ENCODE measurements around the gene RMI1. TPM values are rescaled to one million over a fixed set of nuclear protein-coding genes. Genes with fewer than 3 reads are reported as not detected.

Gene RMI1
- polyA plus RNA-seq (2013): 9.1 and 9.3 TPM in 2 replicates

DNA sequence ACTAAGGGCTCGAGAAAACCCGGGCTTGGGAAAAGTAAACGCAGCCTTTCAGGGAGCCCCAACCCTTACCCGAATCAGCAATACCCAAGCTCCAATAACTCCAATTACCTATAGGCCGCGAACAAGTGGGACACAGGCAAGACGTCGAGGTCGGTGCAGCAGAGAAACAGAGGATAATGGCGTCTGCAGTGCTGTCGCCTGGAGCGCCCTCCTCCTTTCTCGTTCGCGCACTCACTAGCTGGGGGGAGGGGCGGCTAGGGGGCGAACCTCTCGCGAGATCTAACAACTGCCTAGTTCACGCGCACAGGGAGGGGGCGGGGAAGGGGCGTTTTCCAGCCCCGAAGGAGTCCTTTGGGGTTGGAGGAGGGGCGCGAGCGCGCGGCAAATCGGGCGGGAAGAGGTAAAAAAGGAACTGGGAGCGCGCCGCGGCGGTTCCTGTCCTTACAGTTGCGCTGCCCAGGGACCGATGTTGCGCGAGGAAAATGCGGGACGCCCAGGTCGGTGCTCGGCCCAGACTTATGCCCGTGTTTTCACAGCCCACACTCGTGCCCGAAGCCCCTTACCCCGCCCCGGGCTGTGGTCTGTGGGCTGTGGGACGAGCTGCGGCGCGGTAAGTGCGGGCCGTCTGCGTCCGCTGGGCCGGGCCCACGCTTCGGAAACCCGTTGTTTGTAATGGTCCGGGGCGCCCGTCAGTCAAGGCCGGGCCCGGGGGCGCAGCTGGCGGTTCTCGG is at the start of gene RMI1:
Gene RMI1 (plus strand): TSS at position 411 of the 731 bp plus-strand sequence. CDS start 20,182 bp downstream, outside the sequence.
- Histone ChIP-seq H3K23ac (ENCODE audit: low read length) (no peak within 1 kb of the TSS), H2BK5ac (ENCODE audit: low read depth, low read length, poor library complexity) (peak within 1 kb of the TSS; percentile 88), H2BK12ac (ENCODE audit: low read length) (peak within 1 kb of the TSS; percentile 4), H4K12ac (ENCODE audit: low read depth, low read length) (peak within 1 kb of the TSS; percentile 88), H3K79me2 (ENCODE audit: control insufficient read depth, insufficient read depth, low read length, poor library complexity) (peaks cover 21% of the 10 kb centered on the region), H3K4me3 (ENCODE audit: low read depth, low read length) (peak within 1 kb of the TSS; percentile 97), H3K4me2 (ENCODE audit: low read length) (peak within 1 kb of the TSS; percentile 65), H2BK120ac (ENCODE audit: insufficient read depth, low read length, poor library complexity) (peak within 1 kb of the TSS; percentile 62), H3K9me3 (ENCODE audit: insufficient read depth, low read depth, low read length) (no peaks in the 10 kb centered on the region), H3K27me3 (ENCODE audit: insufficient read depth, low read length) (no peaks in the 10 kb centered on the region), H3K9ac (ENCODE audit: low read length) (peak within 1 kb of the TSS; percentile 100), H2AFZ (ENCODE audit: insufficient read depth, low read length, poor library complexity) (peak within 1 kb of the TSS; percentile 87), H3K4me1 (ENCODE audit: control insufficient read depth in 1 of 2, insufficient read depth in 2 of 2, low read length in 2 of 2) (no peaks in the 10 kb centered on the region), H3K14ac (ENCODE audit: low read length) (peak within 1 kb of the TSS; percentile 86), H4K91ac (ENCODE audit: low read depth, low read length) (peak within 1 kb of the TSS; percentile 95), H3K27ac (ENCODE audit: low read depth, low read length) (peak within 1 kb of the TSS; percentile 94), H3K79me1 (ENCODE audit: low read length) (peaks cover 14% of the 10 kb centered on the region), H3K18ac (ENCODE audit: low read length) (peak within 1 kb of the TSS; percentile 80), H4K8ac (ENCODE audit: low read depth, low read length) (peak within 1 kb of the TSS; percentile 84), H3K36me3 (ENCODE audit: control insufficient read depth in 1 of 2, insufficient read depth in 2 of 2, low read length in 2 of 2) (peaks cover under 1% of the 10 kb centered on the region in 2 experiments), H2AK5ac (ENCODE audit: low read length) (peak within 1 kb of the TSS; percentile 48), H3K4ac (ENCODE audit: low read depth, low read length) (peak within 1 kb of the TSS; percentile 80)
- no CpG with 5 or more reads among the region's 69 CpGs for WGBS (ENCODE audit: extremely low coverage, insufficient coverage, insufficient read length)
- DNase-seq: peak; percentile 98 to 99

DNA sequence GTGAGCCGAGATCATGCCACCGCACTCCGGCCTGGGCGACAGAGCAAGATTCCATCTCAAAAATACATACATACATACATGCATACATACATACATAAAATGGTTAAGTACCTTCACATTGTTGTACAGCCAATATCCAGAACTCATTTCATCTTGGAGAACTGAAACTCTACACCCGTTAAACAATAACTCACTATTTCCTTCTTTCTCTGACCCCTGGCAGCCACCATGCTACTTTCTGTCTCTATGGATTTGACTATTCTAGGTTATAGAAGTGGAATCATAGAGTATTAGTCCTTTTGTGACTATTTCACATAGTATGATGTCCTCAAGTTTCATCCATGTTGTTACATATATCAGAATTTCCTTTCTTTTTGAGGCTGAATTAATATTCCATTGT is 49.7 kb upstream of the RMI1 start:
- no CpG with 5 or more reads among the region's 5 CpGs for WGBS (ENCODE audit: extremely low coverage, insufficient coverage, insufficient read length)
- Histone ChIP-seq H3K23ac (ENCODE audit: low read length) (no peak overlapping the region), H3K79me1 (ENCODE audit: low read length) (no peaks in the 10 kb centered on the region), H3K27me3 (ENCODE audit: insufficient read depth, low read length) (no peaks in the 10 kb centered on the region), H3K79me2 (ENCODE audit: control insufficient read depth, insufficient read depth, low read length, poor library complexity) (no peaks in the 10 kb centered on the region), H2BK12ac (ENCODE audit: low read length) (no peak overlapping the region), H3K9me3 (ENCODE audit: insufficient read depth, low read depth, low read length) (no peaks in the 10 kb centered on the region), H3K4me2 (ENCODE audit: low read length) (no peak overlapping the region), H2AK5ac (ENCODE audit: low read length) (no peak overlapping the region), H2BK120ac (ENCODE audit: insufficient read depth, low read length, poor library complexity) (no peak overlapping the region), H3K4ac (ENCODE audit: low read depth, low read length) (no peak overlapping the region), H3K18ac (ENCODE audit: low read length) (no peak overlapping the region), H4K8ac (ENCODE audit: low read depth, low read length) (no peak overlapping the region), H3K9ac (ENCODE audit: low read length) (no peak overlapping the region), H2BK5ac (ENCODE audit: low read depth, low read length, poor library complexity) (no peak overlapping the region), H2AFZ (ENCODE audit: insufficient read depth, low read length, poor library complexity) (no peak overlapping the region), H3K36me3 (ENCODE audit: control insufficient read depth in 1 of 2, insufficient read depth in 2 of 2, low read length in 2 of 2) (no peaks in the 10 kb centered on the region), H3K14ac (ENCODE audit: low read length) (no peak overlapping the region), H3K27ac (ENCODE audit: low read depth, low read length) (no peak overlapping the region), H3K4me3 (ENCODE audit: low read depth, low read length) (no peak overlapping the region), H4K91ac (ENCODE audit: low read depth, low read length) (no peak overlapping the region), H4K12ac (ENCODE audit: low read depth, low read length) (no peak overlapping the region), H3K4me1 (ENCODE audit: control insufficient read depth in 1 of 2, insufficient read depth in 2 of 2, low read length in 2 of 2) (peaks cover 2 to 3% of the 10 kb centered on the region in 2 experiments)
- no peak for DNase-seq

DNA sequence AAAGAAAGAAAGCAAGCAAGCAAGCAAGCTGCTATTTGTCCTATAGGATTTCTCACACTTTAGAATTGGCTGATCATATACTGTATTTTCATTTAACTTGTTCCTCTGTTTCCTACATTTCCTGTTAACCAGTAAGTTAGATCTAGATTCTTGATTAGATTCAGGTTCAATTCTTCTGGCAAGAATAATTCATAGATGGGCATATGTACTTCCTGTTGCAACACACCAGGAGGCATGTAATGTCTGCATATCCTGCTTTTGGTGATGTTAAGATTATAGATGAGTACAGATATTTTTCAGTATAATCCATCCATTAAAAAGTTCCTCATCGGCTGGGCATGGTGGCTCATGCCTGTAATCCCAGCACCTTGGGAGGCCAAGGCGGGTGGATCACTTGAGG is 48.6 kb upstream of the RMI1 start:
- Histone ChIP-seq H3K36me3 (ENCODE audit: control insufficient read depth in 1 of 2, insufficient read depth in 2 of 2, low read length in 2 of 2) (no peaks in the 10 kb centered on the region), H2BK5ac (ENCODE audit: low read depth, low read length, poor library complexity) (no peak overlapping the region), H3K79me2 (ENCODE audit: control insufficient read depth, insufficient read depth, low read length, poor library complexity) (no peaks in the 10 kb centered on the region), H4K91ac (ENCODE audit: low read depth, low read length) (no peak overlapping the region), H3K27ac (ENCODE audit: low read depth, low read length) (no peak overlapping the region), H2BK12ac (ENCODE audit: low read length) (no peak overlapping the region), H2BK120ac (ENCODE audit: insufficient read depth, low read length, poor library complexity) (no peak overlapping the region), H2AK5ac (ENCODE audit: low read length) (no peak overlapping the region), H4K12ac (ENCODE audit: low read depth, low read length) (no peak overlapping the region), H3K9me3 (ENCODE audit: insufficient read depth, low read depth, low read length) (no peaks in the 10 kb centered on the region), H3K4ac (ENCODE audit: low read depth, low read length) (no peak overlapping the region), H3K9ac (ENCODE audit: low read length) (no peak overlapping the region), H3K4me1 (ENCODE audit: control insufficient read depth in 1 of 2, insufficient read depth in 2 of 2, low read length in 2 of 2) (peaks cover 2 to 3% of the 10 kb centered on the region in 2 experiments), H3K27me3 (ENCODE audit: insufficient read depth, low read length) (no peaks in the 10 kb centered on the region), H3K23ac (ENCODE audit: low read length) (no peak overlapping the region), H3K79me1 (ENCODE audit: low read length) (no peaks in the 10 kb centered on the region), H3K4me3 (ENCODE audit: low read depth, low read length) (no peak overlapping the region), H3K18ac (ENCODE audit: low read length) (no peak overlapping the region), H3K14ac (ENCODE audit: low read length) (no peak overlapping the region), H4K8ac (ENCODE audit: low read depth, low read length) (no peak overlapping the region), H3K4me2 (ENCODE audit: low read length) (no peak overlapping the region), H2AFZ (ENCODE audit: insufficient read depth, low read length, poor library complexity) (no peak overlapping the region)
- WGBS (ENCODE audit: extremely low coverage, insufficient coverage, insufficient read length): no CpG with 5 or more reads among the region's 2 CpGs
- DNase-seq: peak in 1 of 2 donors; percentile 21

DNA sequence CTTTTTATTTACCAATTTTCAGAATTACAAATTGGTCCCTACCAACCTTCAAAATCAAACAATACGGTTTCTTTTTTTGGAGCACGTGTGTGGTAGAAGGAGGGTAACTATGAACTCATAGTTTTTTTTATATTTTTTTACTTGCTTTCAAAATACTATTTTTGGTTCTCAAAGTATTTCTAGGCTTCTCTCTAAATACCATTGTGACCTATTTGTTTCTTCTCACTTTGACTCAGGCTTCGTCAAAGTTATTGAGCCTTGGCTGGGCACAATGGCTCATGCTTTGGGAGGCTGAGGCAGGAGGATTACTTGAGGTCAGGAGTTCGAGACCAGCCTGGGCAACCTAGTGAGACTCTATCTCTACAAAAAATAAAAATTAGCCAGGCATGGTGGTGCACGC is 47.8 kb upstream of the RMI1 start:
- no CpG with 5 or more reads among the region's 5 CpGs for WGBS (ENCODE audit: extremely low coverage, insufficient coverage, insufficient read length)
- no peak overlapping the region for H3K18ac ChIP-seq (ENCODE audit: low read length)
- H3K79me2 ChIP-seq (ENCODE audit: control insufficient read depth, insufficient read depth, low read length, poor library complexity): no peaks in the 10 kb centered on the region

More for the DNA sequence above, 47.8 kb upstream of the RMI1 start:
- Histone ChIP-seq H3K27me3 (ENCODE audit: insufficient read depth, low read length) (no peaks in the 10 kb centered on the region), H3K4me2 (ENCODE audit: low read length) (no peak overlapping the region), H3K27ac (ENCODE audit: low read depth, low read length) (no peak overlapping the region), H3K4me3 (ENCODE audit: low read depth, low read length) (no peak overlapping the region), H2AK5ac (ENCODE audit: low read length) (no peak overlapping the region), H4K8ac (ENCODE audit: low read depth, low read length) (no peak overlapping the region), H2BK5ac (ENCODE audit: low read depth, low read length, poor library complexity) (no peak overlapping the region), H2AFZ (ENCODE audit: insufficient read depth, low read length, poor library complexity) (no peak overlapping the region), H4K12ac (ENCODE audit: low read depth, low read length) (no peak overlapping the region), H2BK12ac (ENCODE audit: low read length) (no peak overlapping the region), H3K14ac (ENCODE audit: low read length) (no peak overlapping the region), H3K9ac (ENCODE audit: low read length) (no peak overlapping the region), H3K23ac (ENCODE audit: low read length) (no peak overlapping the region), H2BK120ac (ENCODE audit: insufficient read depth, low read length, poor library complexity) (no peak overlapping the region), H3K79me1 (ENCODE audit: low read length) (no peaks in the 10 kb centered on the region), H3K4me1 (ENCODE audit: control insufficient read depth in 1 of 2, insufficient read depth in 2 of 2, low read length in 2 of 2) (peaks cover 2 to 3% of the 10 kb centered on the region in 2 experiments), H4K91ac (ENCODE audit: low read depth, low read length) (no peak overlapping the region), H3K4ac (ENCODE audit: low read depth, low read length) (no peak overlapping the region), H3K9me3 (ENCODE audit: insufficient read depth, low read depth, low read length) (no peaks in the 10 kb centered on the region), H3K36me3 (ENCODE audit: control insufficient read depth in 1 of 2, insufficient read depth in 2 of 2, low read length in 2 of 2) (no peaks in the 10 kb centered on the region)
- DNase-seq: no peak
